Cortex of kidney (tissue), 1 donor: Measurements from ENCODE around the gene RPRD1B.
"Not testable (repeated sequence)": the region's sequence is repeated elsewhere in the genome, so short reads cannot be mapped to it uniquely, and the experiment has no call there.

Experiments
- DNase-seq: peaks from one replicate; lab custom pipeline; 2025; lab: John Stamatoyannopoulos, UW

The RPRD1B gene

GRCh38 chr20:38107386-38107785 lies 73.8 kb downstream of the RPRD1B start:
- not testable (repeated sequence) for DNase-seq

- not testable (repeated sequence) for DNase-seq
Observed at GRCh38 chr20:38107916-38108315, 74.4 kb downstream of the RPRD1B start.

- no peak for DNase-seq
Observed at GRCh38 chr20:38108438-38108985, 75.0 kb downstream of the RPRD1B start.

GRCh38 chr20:38108986-38109541 lies 75.5 kb downstream of the RPRD1B start:
- no peak for DNase-seq

GRCh38 chr20:38109591-38110524 lies 76.3 kb downstream of the RPRD1B start:
- DNase-seq: no peak

- DNase-seq: no peak
Observed at GRCh38 chr20:38110525-38111178, 77.1 kb downstream of the RPRD1B start.

- DNase-seq: no peak
Observed at GRCh38 chr20:38111366-38112232, 78.1 kb downstream of the RPRD1B start.

GRCh38 chr20:38112261-38112929 lies 78.8 kb downstream of the RPRD1B start:
- DNase-seq: no peak

- no peak for DNase-seq
Observed at GRCh38 chr20:38112930-38113294, 79.4 kb downstream of the RPRD1B start.

- DNase-seq: no peak
Observed at GRCh38 chr20:38113401-38114325, 80.1 kb downstream of the RPRD1B start.

- DNase-seq: no peak
Observed at GRCh38 chr20:38114353-38114791, 80.8 kb downstream of the RPRD1B start.

GRCh38 chr20:38115205-38115604 lies 81.7 kb downstream of the RPRD1B start:
- DNase-seq: no peak

- no peak for DNase-seq
Observed at GRCh38 chr20:38115896-38116295, 82.3 kb downstream of the RPRD1B start.

GRCh38 chr20:38116409-38117165 lies 83.0 kb downstream of the RPRD1B start:
- DNase-seq: no peak

- DNase-seq: no peak
Observed at GRCh38 chr20:38117205-38117604, 83.7 kb downstream of the RPRD1B start.

- no peak for DNase-seq
Observed at GRCh38 chr20:38117635-38118034, 84.1 kb downstream of the RPRD1B start.

GRCh38 chr20:38119446-38119845 lies 85.9 kb downstream of the RPRD1B start:
- no peak for DNase-seq

- DNase-seq: no peak
Observed at GRCh38 chr20:38120625-38120988, 87.1 kb downstream of the RPRD1B start.

- no peak for DNase-seq
Observed at GRCh38 chr20:38121741-38122140, 88.2 kb downstream of the RPRD1B start.
